SHP77 treated with DMSO at 0.1 percent for 48 hours (cell line): ENCODE data around the gene NOXO1.

Experiments used
- DNase-seq: peaks from one replicate; lab custom pipeline; 2025; lab: John Stamatoyannopoulos, UW

NOXO1 gene

GRCh38 chr16:2009791-2010510 lies 28.7 kb upstream of the NOXO1 start, which contains the start of gene ZNF598:
Gene ZNF598, minus strand, starts transcription at chr16:2009821.
- DNase-seq, result peak; percentile 25

DNA sequence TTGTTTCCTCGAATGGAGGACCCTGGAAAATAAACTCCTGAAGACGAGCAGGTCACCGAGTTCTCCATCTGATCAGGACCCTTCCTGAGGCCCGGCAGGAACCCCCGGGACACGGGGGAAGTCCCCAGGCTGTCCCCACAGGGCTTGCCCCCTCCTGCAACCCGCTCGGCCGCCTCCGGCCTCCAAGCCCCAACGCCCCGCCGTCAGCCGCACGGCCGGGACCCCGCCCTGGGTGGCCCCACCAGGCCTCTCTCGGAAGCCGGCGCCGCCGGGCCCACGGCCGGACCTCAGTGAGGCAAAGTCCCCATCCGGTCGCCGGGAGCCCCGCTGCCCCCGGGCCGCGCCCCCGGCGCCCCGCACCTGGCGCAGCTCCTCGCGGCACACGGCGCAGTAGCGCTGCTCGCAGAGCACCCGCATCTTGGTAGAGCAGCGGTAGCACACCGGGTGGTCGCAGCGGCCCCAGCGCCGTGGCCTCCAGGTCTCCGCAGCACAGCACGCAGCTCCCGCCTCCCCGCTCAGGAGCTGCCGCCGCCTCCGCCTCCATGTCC lies 28.0 kb upstream of the NOXO1 start:
- no peak for DNase-seq

GRCh38 chr16:2008631-2009163 lies 27.4 kb upstream of the NOXO1 start:
- DNase-seq, result no peak

DNA sequence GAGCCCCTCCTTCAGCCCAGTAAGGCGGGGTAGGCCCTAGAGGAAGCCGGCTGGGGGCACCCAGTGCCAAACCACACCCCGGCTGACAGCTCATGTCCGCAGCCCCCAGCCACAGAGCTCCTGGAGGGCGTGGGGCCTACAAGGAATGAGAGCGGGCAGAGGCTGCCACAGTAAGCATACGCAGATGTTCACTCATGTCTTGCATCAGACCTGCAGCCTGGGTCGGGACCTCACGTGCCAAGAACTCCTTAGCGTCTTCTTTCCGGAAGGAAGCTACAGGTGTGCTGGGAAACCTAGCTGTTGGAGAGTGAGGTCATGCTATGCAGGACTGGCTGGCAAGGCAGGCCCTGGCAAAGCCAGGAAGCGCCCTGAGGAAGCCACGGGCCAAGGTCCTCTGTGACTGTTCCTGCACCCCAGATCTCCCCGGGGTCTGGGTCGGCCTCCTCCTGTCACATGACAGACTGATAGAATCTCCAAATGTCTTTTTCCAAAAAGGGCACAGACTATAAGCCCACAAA lies 26.8 kb upstream of the NOXO1 start:
- DNase-seq, result no peak

DNA sequence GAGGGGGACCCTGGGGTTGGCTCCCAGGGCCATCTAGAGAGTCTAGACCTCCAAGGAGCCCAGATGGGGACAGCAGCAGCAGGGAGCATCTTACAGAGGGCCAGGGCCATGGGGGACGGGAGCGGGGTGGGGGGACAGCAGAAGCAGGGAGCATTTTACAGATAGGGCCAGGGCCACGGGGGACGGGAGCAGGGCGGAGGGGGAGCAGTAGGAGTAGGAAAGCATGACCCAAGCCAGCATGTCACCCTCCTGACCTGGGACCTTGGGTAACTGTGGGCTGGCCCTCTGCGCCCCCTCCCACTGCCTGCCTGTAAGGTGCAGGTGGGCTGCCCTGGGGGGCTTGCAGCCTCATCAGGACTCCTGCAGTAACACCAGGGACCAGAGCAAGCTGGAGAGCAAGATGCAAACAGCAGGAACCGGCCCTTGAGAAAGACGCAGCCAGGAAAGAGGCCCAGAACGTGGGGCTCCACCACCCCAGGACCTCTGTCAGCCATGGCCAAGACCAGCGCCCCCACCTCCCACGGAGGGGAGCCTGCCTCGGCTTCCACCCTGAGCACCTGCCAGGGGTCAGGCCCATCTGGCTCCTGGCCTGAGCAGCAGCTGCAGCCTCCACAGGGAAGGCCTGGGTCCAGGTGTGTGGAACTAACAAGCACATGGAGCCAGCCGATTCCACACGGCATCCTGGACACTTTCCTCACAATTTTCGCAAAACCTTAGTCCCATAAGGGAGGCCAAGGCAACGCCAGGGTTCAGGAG lies 26.0 kb upstream of the NOXO1 start:
- DNase-seq, result no peak

- DNase-seq, result no peak
These were observed 25.0 kb upstream of the NOXO1 start for GRCh38 chr16:2006317-2006716.

DNA sequence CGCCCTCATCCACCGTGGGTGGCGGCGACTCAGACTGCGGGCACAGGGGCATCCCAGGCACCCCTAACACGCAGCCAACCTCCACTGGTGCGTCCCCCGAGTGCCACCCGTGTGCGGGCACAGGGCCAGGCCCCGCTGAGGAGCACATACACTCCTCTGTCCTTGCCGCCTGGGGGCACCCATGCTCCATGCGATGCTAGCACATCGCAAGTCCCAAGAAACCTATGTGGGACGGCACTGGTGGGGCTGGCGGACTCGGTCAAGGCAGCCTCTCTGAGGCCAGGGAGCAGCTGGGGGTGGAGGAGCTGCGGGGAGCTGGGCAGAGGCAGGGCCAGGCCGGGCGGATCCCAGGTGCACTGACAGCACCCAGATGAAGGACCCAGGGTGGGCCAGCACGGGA lies 24.4 kb upstream of the NOXO1 start:
- no peak for DNase-seq

GRCh38 chr16:2004795-2005517 lies 23.7 kb upstream of the NOXO1 start:
- no peak for DNase-seq

DNA sequence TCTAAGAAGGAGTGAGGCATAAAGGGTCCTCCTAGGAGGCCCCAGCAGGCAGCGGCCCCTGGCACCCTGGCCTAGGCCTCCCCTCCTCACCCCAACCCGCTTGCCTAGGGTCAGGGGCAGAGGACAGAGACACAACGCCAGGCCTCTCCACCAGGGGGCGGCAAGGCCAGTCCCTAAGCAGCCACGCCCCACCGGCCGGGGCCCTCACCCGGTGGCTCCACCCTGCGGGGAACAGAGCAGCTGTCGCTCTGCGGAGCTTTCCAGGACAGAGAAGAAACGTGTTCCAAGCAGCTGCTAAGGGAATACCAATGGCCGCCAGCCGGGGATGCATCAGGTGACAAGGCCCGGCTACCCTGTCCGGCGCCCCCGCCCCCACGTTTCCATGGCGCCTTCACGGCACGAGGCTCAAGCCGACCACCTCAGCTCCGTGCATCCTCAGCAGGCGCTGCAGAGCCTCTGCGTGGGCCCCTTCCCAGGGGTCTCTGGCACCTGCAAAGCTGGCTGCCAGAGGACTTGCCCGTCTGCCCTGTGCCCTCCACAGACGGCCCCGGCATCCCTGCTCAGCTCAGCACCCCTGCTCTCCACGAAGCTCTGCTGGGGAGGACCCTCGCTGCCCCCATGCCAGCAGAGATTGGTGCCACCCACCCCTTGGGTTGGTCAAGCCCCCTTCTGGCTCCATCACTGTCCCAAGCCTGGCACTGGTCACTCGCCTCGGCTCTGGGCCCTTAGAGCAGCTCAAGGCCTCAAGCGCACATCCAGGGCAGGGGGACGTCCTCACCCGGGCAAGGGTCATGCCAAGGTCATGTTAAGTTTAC lies 22.8 kb upstream of the NOXO1 start:
- DNase-seq, result peak; percentile 81

GRCh38 chr16:2003231-2003826 lies 22.1 kb upstream of the NOXO1 start:
- DNase-seq, result no peak

DNA sequence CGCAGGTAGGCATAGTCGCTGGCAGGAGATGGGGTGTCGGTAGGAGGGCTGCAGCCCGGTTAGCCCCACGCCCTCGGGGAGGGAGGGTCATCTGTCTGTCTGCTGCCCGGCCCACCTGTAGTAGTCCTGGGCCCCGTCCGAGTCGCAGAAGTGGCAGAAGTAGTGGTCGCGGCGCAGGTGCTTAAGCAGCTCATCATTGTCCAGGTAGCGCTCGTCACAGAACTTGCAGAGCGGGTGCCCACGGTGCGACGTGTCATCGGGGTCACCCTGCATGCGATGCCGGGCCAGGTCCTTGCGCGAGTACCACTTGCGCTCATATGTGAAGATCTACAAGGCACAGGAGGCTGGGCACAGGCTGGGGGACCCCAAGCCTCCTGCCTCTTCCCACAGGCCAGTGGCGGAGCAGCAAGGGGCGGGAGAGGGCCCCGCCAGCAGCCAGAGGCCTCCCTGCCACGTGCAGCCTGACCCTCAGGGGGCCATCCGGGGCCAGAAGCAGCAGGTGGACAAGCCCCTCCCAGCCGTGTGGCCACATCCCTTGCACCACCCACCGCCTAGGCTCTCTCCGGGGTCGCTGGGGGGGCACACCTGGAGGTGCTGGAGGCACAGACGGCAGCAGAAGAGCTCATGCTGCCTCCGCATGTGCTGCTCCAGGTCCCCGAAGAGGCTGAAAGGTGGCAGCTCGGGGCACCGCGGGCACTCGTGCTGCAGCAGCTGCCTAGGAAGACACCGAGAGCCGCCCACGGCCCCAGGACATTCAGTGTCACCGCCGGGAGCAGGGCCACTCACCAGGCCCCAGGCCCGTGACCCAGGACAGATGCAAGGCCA lies 21.3 kb upstream of the NOXO1 start:
- DNase-seq, result no peak

- DNase-seq, result no peak
These were observed 20.4 kb upstream of the NOXO1 start for GRCh38 chr16:2001456-2002355.

DNA sequence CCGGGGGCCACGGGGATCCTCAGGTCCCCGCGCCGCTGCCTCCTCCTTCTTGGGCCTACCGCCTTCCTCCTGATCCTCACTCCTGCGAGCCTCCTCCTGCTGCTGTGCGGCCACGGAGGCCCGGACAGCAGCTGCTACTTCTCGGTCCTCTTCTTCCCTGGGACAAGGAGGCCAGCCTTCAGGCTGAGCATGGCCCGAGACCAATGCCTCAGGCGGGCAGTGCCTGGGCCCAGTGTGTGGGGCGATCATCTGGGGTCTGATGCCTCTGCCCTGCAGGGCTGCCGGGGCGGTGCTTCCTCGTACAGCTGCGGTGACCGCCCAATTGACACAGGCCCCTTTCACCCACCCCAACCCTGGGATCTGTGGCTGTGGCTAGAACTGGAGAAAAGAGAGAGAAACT lies 19.8 kb upstream of the NOXO1 start:
- DNase-seq, result no peak

DNA sequence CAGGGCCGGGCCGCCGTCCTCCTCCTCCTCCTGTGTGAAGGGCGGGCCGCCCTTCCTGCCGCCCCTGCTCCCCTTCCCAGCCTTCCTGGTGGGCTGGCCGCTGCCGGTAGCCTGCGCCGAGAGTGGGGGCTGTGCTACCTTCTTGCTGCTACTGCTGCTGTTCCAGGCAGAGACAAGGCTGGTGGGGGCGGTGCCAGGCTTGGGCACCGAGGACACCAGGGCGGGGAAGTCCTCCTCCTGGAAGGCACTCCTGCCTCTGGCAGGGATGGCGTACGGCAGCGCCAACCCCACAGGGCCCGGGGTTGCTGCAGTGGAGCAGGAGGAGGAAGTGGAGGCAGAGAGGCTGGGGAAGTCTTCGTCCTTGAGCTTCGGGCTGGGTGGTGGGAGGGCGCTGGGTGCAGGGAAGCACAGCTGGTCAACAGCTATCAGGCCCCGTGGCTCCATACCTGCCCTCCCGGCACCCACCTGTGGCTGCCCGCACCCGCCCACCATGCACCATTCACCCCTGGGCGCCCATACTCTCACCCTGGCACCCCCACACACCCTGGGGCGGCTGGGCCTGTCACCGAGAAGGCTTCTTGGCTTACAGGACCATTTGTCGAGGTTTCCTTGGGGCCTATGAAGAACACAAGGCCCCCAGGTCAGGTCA lies 18.7 kb upstream of the NOXO1 start:
- no peak for DNase-seq

DNA sequence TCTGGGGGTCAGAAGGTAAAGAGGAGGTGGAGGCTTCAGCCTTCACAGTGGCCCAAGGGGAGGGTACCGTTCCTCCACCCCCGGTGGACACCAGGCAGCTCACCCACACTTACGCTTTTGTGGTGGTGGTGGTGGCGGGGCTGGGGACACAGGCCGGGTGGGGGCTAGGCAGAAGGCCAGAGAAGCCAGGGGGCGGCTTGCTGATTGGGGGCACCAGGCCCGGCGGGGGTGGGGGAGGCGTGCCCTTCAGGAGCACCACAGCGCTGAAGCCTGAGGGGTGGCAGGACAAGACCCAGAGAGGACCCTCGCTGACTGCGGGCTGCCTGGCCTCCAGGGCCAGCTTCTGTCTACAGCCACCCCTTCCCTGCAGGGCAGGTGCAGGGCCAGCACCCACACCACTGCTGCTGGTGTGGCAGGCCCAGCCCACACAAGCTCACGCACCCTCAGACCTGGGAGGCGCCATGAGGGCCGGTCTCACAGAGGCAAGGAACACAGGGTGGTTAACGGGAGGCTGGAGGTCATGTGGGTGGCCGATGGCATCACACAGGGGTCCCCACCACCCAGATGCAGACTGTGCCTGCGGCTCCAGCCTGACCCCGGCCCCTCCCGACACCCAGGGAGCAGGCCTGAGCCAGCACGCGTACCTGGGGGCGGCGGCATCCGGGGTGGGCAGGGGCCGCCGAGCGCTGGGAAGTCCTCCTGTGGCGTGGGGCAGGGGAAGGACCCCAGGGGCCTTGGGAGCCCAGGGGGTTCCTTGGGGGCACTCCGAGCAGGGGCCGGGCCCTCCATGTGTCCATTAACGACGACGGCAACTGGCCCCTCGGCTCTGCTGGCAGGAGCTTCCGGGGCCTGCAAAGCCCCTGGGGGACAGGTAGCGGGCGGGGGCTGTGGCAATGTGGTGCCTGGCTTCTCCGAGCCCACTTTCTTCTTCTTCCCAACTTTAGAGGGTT lies 17.9 kb upstream of the NOXO1 start:
- DNase-seq, result no peak

DNA sequence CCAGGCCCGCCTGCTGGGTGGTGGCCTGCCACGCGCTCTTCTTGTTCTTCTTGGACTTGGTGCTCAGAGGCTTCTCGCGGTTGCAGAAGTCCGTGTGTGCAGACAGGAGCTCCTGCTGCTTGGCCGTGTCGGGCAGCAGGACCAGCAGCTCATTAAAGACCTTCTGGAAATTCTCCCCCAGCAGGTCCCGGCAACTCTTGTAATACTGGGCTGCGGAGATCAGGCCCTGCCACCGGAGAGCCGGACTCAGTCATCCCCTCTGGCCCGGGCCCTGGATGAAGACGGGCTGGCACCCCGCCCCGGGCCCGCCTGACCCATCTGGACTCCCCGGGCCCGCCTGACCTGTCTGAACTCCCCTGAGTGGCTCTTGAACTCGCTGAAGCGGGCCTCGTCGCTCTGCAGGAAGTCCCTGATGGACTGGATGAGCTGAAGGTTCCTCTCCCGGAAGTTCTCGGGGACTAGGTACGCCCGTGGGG lies 17.1 kb upstream of the NOXO1 start:
- DNase-seq, result no peak
